C1 segment of cervical spinal cord (tissue), 14 donors: ENCODE results near the gene PDZRN3.
A peak's percentile ranks its signal among the peaks of the same experiment; 100 is the strongest.

Experiments
- DNase-seq, 14 donors: peaks; one replicate each; lab custom pipeline; 2025; lab: John Stamatoyannopoulos, UW

Gene PDZRN3

DNA sequence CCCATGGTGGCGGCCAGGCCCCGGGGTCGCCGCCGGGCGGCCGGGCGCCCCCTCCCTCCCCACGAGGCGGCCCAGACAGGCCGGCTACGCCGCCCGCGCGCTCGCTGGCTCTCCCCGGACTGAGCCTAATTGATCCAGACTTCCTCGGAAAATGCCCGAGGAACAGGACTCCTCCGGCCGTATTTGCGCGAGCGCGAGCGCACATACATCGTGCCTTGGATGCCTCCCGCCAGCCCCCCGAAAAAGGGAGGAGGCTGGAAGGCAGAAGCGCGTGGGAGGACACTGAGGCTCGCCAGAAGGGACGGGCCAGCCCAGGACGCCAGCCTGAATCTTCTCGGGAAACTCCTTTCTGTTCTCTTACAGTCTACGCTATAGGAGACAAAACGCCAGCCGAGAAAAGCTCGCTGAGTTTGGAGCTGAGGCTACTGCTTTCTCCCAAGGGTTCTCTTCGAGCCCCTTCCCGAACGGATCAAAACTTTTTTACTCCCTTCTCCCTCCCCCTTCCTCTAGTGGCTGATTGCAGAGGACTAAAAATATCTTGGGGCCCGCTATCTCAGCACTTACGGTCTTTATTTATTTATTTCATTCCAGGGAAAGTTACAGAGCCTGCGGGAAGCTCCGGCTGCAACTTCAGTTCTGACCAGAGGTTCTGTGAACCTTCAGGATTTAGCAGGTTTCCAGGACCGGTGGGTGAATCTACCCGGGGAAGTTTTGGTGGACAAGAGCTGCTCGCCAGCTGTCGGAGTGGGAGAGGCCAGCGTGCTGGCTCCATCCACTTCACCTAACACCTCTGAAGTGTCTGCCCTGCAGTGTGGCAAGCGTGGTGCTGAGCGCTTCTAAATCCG is at the start of gene PDZRN3:
Gene PDZRN3 (minus strand): TSS at position 121 of the 845 bp plus-strand sequence.
- peak in 9 of 14 donors; percentile 25 to 61 (median 36) for DNase-seq

DNA sequence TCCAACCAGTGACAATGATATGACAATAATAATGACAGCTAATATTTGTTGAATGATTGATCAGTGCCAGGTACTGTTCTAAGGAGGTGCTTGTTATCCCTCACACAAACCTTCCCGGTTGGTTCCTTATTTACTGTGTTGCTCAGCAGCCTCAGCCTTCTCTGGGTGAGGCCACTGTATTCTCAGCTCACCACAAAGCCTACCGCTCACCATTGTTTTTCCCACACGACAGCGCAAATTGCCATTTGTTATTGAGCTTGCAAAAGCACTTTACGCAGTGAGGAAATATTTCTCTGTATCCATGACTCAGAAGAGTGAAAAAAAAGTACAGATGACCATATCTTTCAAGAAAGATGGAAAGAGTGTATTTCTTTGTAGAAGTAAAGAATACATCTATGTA is 49.5 kb upstream of the PDZRN3 start:
- DNase-seq = no peak

GRCh38 chr3:73669260-73669659 is 44.5 kb upstream of the PDZRN3 start:
- no peak for DNase-seq

DNA sequence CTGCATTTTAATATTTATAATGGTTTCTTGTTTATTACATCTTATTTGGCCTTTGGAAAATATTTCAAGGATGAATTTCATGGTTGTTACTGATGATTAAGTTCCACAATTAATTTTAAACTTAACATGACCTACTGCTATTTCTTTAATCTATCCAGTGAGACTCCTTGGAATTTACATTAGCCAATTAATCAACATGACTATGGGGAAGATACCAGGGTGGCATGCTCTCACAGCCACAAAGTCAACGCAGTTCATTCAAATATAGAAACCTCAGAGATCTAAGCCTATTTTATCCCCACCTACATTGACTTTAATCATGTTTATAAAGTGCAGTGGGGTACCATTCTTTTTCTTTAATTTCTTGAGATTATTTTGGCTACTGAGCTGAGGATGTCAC is 43.6 kb upstream of the PDZRN3 start:
- DNase-seq = no peak

- DNase-seq = no peak
These were observed 43.1 kb upstream of the PDZRN3 start for GRCh38 chr3:73667889-73668288.

DNA sequence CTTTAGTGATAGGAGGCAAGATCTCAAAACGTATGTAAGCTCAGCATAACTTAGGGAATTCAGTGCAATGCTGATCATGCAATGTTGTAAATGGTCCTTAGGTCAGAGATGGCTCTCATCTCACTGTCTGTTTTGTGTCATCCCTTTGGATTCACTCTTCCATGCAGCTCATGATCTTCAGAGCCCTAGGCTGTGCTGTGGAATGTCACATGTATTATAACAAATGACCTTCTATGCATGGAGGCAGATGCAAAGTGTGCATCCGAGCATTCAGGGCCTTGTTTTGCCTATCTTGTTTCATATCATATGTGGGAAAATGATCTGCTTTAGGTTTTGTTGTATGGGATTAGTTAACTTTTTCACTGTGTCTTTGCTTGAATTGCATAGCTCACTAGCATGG is 40.5 kb upstream of the PDZRN3 start:
- DNase-seq = no peak

DNA sequence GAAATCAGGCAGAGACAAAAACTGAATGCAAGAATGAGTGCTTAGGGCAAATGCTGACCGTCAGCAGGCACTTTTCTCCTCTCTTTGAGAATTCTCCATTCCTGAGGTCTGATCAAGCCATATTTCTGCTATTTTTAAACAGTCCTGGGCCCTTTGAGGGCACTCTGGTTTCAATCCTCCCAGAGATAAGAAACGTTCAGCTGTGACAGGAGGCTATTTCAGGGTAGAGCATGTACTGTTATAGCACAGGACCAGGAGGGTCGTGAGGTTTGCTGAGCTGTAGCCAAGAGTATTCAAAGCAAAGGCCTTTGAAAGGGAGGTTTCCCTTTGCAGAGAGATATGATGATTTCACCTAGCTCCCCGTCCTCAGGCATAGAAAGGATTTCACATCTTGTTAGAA is 39.6 kb upstream of the PDZRN3 start:
- no peak for DNase-seq

GRCh38 chr3:73663495-73663894 is 38.8 kb upstream of the PDZRN3 start:
- no peak for DNase-seq

DNA sequence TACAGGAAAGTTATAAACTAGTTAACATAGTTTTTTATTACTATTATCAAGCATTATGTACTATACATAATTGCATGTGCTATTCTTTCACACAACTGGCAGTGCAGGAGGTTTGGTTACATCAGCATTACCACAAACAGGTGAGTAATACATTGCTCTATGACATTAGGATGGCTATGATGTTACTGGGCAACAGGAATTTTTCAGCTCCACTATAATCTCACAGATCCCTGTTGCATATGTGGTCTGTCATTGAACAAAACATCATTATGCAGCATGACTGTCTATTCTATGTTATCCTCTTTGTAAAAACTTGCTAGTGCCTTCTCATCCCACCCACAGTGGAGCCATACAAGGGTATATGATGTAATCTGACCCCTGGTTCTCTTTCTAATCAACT is 36.5 kb upstream of the PDZRN3 start:
- no peak for DNase-seq

GRCh38 chr3:73658227-73658626 is 33.5 kb upstream of the PDZRN3 start:
- no peak for DNase-seq

- DNase-seq = no peak
These were observed 32.4 kb upstream of the PDZRN3 start for GRCh38 chr3:73657186-73657585.

DNA sequence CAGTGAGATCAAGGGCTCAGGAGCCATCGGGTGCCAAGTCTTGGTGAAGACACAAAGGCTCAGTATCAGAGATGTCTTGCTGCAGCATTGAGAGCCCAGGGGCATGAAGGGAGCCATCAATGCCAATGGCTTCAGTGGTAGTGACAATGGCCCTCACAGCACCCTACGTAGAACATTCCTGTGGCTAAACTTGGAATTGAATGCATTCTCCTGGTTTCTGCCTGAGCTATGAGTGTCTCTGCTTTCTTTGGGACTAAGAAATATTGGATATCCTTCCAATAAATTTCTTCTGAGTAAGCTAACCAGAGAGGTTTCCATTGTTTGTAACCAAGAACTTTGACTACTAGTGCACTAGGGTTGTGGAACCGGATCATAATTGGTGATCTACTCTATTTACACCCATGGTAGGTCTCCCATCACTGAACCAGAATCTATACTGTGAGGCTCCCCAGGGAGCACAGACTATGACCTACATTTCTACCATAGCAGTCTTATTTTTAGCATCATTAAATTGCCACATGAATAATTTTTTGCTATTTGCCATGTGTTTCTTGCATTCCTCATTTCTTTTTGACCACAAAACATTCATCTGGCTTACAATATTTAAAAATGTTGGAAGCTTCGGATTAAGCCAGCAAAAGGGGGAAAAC is 31.6 kb upstream of the PDZRN3 start:
- DNase-seq = no peak

GRCh38 chr3:73655197-73655596 is 30.5 kb upstream of the PDZRN3 start:
- DNase-seq = no peak

GRCh38 chr3:73653877-73654276 is 29.1 kb upstream of the PDZRN3 start:
- no peak for DNase-seq

DNA sequence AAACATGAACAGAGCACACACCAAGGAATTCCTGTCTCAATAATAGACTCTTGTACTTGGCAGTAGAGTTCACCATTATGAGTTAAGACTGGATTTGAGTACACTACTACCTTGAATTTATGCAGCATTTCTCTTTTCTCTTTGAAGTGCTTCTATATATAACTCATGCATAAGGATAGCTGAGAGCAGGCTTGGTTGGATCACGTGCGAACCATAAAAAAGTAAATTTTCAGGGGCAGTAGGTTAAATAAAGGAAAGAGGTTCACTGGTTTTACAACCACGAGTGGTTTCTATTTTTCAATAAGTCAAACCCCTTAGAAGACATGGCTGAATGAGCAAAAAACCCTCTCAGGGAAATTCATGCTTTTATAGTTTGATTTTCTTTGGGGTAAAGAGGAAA is 28.6 kb upstream of the PDZRN3 start:
- no peak for DNase-seq

GRCh38 chr3:73652896-73653295 is 28.2 kb upstream of the PDZRN3 start:
- no peak for DNase-seq

GRCh38 chr3:73637042-73637441 is 12.3 kb upstream of the PDZRN3 start:
- peak in 4 of 14 donors; percentile 6 to 36 (median 14) for DNase-seq

GRCh38 chr3:73635254-73635653 is 10.5 kb upstream of the PDZRN3 start:
- DNase-seq = no peak

DNA sequence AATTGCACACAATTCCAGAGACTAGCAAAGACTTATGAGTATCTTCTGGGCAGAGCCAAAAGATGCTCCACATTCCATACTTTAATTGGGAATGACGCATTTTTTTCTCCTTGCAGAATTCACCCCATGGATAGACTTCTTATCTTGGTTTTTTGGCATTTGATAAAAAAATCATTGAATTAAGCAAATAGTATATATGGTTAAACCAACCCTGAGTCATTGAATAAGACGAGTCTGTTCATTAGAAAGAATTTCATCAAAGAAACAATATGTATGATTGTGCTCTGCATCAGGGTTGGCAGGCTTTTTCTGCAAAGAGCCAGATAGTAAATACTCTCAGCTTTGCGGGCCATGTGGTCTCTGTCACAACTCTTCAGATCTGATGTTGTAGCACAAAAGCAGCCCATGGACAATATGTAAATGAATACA is 9.2 kb upstream of the PDZRN3 start:
- DNase-seq = no peak

DNA sequence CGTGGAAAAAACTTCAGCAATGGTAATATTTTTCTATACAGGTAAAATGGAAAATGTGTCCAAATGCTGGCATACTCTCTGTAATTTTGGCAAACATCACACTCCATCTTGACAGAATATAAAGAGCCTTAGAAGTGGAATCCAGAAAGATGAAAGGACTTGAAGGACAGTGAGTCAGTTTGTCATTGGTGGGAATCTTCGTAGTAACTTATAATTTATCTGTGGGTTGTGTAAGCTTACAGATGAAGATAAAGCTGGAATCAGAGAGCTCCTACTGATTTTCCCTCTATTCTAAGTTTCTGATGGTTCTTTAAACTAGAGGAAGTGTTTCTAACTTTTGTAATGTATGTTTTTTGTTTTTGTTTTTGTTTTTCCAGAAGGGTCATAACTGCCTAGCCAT is 8.7 kb upstream of the PDZRN3 start:
- no peak for DNase-seq

- no peak for DNase-seq
These were observed 1.4 kb upstream of the PDZRN3 start for GRCh38 chr3:73626106-73626505.

GRCh38 chr3:73624017-73624820 is 522 bp downstream of the PDZRN3 start:
- DNase-seq = peak in 4 of 14 donors; percentile 12 to 61 (median 18)
